AG09309 (cell line): ENCODE measurements around the gene SBDS.

ENCODE experiments used
- DNase-seq: peaks from one replicate; pipeline ENCODE4 v3.0.0-alpha.2; 2010; ENCODE audit warnings: low read depth
- H3K4me3 ChIP-seq: 2 replicates; pipeline ENCODE4 v1.5.1; 2011; ENCODE audit warnings: mild to moderate bottlenecking, low read depth, low read length, moderate library complexity; ENCODE audit not compliant: control insufficient read depth
- CTCF ChIP-seq: IDR thresholded peaks from 2 replicates; pipeline ENCODE4 v1.5.1; 2011; ENCODE audit warnings: mild to moderate bottlenecking, low read depth, low read length, inconsistent platforms; ENCODE audit not compliant: insufficient read depth, control insufficient read depth; ENCODE audit errors: missing control alignments

The SBDS gene

GRCh38 chr7:66939325-66939724, 56.1 kb downstream of the SBDS start:
- DNase-seq: no peak
- no peak overlapping the region for H3K4me3 ChIP-seq

DNA sequence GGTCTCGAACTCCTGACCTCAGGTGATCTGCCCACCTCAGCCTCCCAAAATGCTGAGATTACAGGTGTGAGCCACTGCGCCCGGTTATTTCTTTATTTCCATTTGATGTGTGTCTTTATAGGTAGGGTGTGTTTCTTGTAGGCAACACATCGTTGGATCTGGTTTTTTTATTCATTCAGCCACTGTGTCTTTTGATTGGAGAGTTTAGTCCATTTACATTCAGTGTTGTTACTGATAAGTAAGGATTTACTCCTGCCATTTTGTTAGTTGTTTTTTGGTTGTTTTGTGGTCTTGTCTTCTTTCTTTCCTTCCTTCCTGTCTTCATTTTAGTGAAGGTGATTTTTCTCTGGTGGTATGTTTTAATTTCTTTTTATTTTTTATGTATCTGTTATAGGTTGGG, 57.4 kb downstream of the SBDS start:
- no peak for DNase-seq
- no peak overlapping the region for H3K4me3 ChIP-seq
- no peak for TF ChIP-seq CTCF

More at GRCh38 chr7:66939325-66939724, 56.1 kb downstream of the SBDS start:
- no peak for TF ChIP-seq CTCF
